Measurements from ENCODE around the gene PHLDA2.

The PHLDA2 gene

DNA sequence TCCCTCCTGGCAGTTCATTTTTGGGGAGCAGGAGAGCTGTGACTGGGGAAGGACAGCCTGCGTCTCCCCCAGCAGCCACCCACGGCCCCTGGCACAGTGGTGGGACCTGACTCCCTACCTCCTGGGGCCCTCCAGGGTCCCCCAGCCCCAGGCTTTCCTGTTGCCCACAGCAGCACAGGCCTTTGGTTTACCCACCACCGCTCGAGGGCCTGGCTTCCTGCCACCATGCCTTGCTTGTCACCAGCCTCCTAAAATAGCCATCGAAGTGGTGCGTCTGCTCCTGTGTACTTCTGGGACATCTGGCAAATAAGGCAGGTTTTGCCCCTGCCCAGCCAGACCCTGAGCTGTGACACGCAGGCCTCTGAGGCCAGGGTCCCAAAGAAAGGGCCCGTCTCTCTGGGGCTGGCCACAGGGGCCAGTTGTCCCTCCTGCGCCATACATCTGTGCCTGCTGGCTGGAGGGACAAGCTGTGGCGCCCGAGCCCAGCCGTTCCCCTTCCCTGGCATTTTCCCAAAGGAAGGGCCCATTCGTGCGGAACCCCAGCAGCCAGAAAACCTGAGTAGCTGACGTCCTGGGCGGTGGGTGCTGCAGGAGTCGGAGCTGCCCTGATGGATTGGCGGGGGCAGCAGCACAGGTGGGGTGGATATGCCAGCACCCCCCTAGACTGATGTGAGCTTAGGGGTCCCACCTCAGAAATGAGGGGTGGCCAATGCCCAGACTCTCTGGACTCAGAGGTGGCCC is 14.6 kb downstream of the PHLDA2 start:
- no peak overlapping the region for H3K4me3 ChIP-seq (replicated peaks in 1 of 2; ENCODE audit: low read depth in 2 of 2, low read length in 2 of 2)
- no peak for DNase-seq (ENCODE audit: low read depth in 2 of 2)
- TF ChIP-seq, protein P1, sequence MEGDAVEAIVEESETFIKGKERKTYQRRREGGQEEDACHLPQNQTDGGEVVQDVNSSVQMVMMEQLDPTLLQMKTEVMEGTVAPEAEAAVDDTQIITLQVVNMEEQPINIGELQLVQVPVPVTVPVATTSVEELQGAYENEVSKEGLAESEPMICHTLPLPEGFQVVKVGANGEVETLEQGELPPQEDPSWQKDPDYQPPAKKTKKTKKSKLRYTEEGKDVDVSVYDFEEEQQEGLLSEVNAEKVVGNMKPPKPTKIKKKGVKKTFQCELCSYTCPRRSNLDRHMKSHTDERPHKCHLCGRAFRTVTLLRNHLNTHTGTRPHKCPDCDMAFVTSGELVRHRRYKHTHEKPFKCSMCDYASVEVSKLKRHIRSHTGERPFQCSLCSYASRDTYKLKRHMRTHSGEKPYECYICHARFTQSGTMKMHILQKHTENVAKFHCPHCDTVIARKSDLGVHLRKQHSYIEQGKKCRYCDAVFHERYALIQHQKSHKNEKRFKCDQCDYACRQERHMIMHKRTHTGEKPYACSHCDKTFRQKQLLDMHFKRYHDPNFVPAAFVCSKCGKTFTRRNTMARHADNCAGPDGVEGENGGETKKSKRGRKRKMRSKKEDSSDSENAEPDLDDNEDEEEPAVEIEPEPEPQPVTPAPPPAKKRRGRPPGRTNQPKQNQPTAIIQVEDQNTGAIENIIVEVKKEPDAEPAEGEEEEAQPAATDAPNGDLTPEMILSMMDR (IDR thresholded peaks at IDR 0.05; ENCODE audit: low read depth, low read length), result no peak

DNA sequence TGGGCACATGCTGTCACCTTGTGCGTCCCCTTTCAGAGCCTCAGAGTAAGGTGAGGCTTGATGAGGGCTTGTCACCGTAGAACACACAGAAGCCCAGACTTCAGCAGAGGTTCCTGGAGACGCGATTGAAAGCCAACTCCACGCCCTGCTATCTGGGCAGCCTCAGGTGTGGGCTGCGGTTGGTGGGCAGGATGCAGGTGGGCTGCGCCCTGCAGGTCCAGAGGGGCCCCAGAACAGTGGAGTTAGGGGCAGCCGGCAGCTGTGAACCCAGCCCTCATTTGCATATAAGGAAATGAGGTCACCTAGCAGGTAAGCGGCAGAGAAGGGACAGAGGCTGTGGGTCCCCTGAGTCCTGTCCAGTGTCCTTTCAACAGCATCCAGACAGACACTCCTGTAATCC is 15.4 kb downstream of the PHLDA2 start:
- no peak overlapping the region for H3K4me3 ChIP-seq (replicated peaks in 1 of 2; ENCODE audit: low read depth in 2 of 2, low read length in 2 of 2)
- TF ChIP-seq, protein P1 (IDR thresholded peaks at IDR 0.05; ENCODE audit: low read depth, low read length), result no peak
- no peak for DNase-seq (ENCODE audit: low read depth in 2 of 2)

DNA sequence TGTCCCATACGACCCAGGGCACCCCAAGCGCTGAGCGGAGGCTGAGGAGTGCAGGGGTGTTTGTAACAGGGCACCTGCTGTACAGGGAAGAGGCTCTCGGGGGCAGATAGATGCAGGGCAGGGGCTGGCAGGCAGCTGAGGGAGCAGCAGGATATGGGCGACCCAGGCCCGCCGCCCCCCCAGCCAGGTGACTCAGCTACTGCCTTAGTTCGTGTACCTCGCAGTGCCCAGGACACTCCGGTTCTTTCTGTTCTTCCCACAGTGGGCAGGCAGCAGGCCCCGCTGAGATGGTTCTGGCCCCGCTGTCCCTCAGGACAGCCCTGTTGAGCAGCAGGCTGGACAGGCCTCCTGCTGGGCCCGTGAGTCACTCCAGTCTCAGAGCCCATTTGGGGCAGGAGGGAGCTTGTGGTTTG is 16.2 kb downstream of the PHLDA2 start:
- TF ChIP-seq, protein P1 (IDR thresholded peaks at IDR 0.05; ENCODE audit: low read depth, low read length), result peak; percentile 14
- peak; percentile 35 to 47 for DNase-seq (ENCODE audit: low read depth in 2 of 2)
- no peak overlapping the region for H3K4me3 ChIP-seq (replicated peaks in 1 of 2; ENCODE audit: low read depth in 2 of 2, low read length in 2 of 2)

DNA sequence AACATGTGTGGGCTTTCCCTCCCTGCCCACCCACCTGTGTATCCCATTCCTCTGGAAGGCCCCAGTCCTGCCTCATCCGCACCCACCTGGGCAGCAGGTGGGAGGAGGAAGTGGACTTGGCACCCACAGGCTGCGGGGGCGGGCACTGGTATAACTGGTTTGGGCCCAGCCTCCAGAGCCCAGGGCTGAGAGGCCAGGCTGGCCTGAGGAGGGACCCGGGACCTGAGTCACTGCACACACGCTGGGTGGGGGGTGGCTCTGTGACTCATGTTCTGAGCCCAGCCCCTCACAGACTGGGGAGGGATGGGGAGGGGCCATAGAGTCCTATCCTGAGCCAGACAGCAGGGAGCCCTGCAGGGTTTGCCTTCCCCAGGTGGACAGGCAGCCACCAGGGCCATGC is 16.7 kb downstream of the PHLDA2 start:
- TF ChIP-seq, protein P1 (IDR thresholded peaks at IDR 0.05; ENCODE audit: low read depth, low read length), result no peak
- no peak overlapping the region for H3K4me3 ChIP-seq (replicated peaks in 1 of 2; ENCODE audit: low read depth in 2 of 2, low read length in 2 of 2)
- peak; percentile 59 to 68 for DNase-seq (ENCODE audit: low read depth in 2 of 2)

DNA sequence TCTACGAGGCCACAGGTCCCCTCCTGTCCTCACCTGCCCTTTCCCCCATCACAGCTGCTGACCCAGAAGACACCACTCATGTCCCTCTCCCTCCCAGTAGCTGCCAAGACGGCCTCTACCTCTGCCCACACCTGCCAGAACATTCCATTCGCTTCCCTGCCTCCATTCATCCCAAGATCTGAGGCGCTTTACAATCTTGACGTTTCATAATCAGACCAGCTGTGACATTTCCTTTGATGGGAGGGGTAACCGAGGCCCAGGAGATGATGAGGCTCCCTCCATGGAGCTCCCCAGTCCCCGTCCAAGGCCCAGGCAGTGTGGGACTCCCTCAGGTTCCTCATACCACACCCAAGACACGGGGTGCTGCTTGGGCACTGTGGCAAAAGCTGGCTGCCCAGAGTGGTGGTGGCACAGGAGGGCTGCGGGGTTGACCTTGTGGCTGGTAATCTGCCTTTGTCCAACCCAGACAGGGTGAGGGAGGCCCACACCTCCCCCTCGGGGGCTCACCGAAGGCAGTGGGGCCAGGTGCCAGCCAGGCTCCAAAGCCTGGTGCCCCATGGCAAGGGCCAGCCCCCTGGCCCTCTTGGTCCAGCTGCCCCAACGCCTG is 17.3 kb downstream of the PHLDA2 start:
- TF ChIP-seq, protein P1 (IDR thresholded peaks at IDR 0.05; ENCODE audit: low read depth, low read length), result no peak
- H3K4me3 ChIP-seq (replicated peaks in 1 of 2; ENCODE audit: low read depth in 2 of 2, low read length in 2 of 2), result no peak overlapping the region
- DNase-seq (ENCODE audit: low read depth in 2 of 2), result no peak

DNA sequence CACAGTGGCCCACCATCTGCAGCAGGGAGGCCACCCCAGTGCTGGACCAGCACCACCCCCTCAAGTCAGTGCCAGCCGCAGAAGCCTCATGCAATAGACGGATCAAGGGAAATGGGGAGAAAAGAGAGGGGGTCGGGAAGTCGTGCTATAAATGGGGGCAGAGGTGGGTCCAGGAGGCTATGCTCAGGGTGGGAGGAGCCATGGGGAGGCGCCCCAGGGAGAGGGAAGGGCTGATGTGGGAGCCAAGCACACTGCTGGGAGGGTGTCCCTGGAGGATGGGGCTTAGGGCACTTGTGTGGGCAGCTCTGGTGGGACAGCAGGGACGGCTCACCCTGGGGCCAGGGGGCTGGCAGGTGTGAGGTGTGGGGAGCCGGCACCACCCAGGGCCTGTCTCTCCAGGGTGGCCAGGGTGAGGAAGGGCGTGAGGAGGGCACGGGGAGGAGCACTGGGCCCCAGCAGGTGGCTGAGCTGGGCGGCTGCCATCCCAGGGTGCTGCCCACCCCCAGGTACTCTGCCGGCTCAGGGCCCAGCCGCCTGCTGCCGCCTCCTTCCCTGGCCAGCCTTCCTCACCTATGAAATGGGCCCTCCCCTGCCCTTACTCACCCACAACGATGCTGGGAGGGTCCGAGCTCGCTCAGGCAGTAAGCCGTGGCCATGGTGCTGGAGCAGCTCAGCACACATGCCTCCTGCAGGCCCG is 18.0 kb downstream of the PHLDA2 start:
- DNase-seq (ENCODE audit: low read depth in 2 of 2), result no peak
- TF ChIP-seq, protein P1 (IDR thresholded peaks at IDR 0.05; ENCODE audit: low read depth, low read length), result no peak
- H3K4me3 ChIP-seq (replicated peaks in 1 of 2; ENCODE audit: low read depth in 2 of 2, low read length in 2 of 2), result no peak overlapping the region

Measured in cardiac fibroblast (primary cell).